Amniotic epithelial cell (primary cell): ENCODE results near the gene TEX261.

Source experiments
- DNase-seq: peaks from one replicate; pipeline ENCODE4 v3.0.0-alpha.2; 2010; ENCODE audit warnings: low read depth

TEX261 gene

DNA sequence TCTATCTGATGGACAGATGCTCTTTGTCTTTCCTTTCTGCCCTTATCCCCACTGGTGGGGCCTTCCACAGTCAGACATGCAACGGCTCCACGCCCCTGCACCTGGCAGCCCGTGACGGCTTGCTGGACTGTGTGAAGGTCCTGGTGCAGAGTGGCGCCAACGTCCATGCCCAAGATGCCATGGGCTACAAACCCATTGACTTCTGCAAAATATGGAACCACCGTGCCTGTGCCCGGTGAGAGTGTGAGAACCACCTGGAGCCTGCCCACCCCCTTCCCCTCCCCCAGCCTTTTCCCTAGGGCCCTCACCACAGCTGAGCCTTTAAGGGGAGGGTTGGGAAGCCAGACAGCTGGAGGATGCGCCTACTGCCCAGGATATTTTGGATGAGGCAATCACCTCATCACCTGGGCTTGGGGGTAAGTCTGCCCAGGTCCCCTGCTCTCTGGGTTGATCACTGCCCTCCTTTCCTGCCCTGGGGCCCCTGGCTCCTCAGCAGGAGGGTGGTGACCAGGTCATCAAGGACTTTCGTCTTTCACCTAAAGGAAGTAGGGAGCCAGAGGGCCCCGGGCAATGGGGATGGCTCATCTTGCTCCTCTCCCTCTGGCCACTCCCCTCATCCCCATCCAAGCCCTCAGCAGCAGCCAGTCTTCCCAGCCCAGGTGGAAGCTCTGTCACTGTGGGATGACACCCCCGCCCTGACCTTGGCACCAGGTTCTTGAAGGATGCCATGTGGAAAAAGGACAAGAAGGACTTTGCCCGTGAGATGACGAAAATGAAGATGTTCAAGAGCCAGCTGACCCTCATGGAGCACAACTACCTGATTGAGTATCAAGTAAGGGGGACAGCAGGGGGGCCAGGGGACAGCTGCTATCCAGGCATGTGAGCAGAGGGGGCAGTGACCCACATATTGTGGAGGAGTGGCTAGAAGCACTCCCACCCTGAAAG, 12.5 kb downstream of the TEX261 start:
- DNase-seq = no peak

DNA sequence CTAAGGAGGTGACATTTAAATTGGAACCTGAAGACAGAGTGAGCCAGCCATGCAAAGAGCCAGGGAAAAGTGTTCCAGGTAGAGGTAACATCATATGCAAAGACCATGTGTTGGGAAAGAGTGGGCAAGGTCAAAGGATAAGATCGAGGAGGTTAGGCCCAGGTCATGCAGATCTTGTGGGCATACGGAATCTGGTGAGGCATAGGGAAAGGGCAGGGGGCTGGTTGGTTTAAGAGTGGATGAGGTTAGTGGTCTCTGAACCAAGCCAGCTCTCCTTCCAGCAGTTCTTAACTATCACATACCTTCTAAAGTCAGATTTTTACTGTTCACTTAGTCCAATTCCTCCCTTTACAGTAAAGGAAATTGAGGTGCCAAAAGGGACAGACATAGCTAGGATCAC, 13.3 kb downstream of the TEX261 start:
- DNase-seq = no peak

DNA sequence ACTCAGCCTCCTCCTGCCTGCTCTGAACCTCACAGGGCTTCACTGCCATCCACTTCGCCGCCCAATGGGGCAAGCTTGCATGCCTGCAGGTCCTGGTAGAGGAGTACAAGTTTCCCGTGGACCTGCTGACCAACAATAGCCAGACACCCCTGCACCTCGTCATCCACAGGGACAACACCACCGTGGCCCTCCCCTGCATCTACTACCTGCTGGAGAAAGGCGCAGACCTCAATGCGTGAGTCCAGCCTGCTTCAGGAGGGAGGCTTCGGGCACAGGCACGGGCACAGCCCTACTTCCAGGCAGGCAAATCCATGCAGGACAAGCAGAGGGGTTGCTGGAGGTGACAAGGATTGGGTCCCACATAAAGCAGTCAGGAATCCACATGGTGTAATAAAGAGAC, 15.0 kb downstream of the TEX261 start:
- DNase-seq = no peak

DNA sequence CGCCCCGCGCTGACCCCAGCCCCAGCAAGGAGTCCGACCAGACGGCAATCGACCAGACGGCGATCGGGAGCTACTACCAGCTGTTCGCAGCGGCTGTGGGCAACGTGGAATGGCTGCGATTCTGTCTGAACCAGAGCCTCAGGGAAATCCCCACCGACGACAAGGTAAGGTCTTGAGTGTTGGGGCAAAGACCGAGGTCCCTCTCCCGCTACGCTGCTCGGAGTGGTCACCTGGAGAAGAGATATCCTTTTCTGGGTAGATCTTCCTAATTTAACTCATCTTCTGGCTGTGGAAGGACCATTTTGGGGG, 15.5 kb downstream of the TEX261 start:
- DNase-seq = no peak

DNA sequence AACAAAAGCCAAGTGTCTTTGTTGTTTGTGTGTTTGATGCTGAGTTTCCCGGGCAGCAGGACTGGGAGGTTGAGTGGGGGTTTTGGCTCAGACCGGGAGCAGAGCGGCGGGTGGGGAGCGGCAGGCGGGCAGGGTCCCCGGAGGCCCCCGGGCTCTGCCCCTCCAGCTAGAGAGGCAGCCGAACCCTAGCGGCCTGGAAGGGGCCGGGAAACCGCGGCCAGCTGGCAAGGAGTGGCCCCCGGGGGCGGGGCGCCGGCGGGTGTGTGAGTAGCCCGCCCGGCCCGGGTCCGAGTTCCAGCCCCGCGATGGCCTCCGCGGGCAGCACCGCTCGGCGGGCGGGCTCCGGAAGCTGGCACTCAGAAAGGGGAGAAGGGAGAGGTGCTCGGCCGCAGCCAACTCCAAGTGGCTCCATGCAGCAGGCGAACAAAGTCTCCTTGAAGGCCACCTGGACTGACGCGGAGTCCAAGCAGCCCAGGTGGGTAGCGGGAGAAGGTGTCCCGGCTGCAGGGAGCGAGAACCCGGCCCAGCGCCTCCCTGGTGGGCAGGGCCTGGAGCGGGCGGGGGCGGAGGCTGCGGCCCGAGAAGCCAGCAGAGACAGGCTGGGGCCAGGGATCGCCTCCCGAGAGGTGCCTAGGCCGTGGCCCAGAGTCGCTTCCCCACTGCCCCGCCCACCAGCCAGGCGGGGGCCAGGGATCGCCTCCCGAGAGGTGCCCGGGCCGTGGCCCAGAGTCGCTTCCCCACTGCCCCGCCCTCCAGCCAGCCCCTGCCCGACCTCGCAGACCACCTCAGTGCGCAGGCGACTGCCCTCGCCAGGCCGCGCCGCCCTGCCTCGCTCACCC, 16.1 kb downstream of the TEX261 start, which contains the start of gene ANKRD53:
TSS of gene ANKRD53 (plus strand) at position 290 of the 839 bp plus-strand sequence. CDS start at position 306, 16 bp downstream.
- DNase-seq = peak; percentile 16

DNA sequence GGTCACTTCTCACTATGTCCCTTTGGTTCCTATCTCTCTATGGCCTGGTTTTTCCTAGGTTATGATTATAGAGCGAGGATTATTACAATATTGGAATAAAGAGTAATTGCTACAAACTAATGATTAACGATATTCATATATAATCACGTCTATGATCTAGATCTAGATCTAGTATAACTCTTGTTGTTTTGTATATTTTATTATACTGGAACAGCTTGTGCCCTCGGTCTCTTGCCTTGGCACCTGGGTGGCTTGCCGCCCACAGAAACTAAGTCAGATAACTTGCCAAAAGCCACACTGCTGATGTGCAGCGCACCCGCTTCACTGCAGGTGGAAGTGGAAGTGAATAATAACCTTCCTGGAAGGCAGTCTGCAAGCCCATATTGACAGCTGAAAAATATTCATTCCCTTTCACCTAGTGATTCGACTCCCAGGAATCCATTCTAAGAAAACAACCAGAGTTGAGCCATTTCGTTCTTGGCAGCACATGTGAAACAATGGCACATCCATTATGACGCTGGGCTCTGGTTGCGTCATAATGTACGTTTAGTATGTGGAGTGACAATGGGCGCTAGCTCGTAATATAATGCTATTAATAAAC, 17.0 kb downstream of the TEX261 start:
- peak; percentile 85 for DNase-seq

DNA sequence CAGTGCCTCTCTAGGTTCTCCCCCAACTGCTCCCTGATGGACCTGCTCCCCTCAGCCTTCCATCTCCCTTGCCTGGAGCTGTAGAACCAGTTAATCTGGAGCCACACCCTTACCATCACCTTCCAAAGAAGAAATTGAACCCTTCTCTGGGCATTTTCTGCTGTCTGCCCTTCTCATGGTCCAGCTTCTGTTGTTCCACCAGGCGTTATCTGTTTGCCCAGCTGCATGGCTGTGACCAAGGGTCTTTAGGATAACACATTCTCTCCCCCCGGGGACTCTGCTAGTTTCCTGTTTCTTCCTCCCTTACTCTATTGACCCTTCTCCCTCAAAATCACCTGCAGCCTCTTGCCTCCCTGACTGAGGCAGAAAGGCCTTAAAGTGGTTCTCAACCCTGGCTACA, 19.4 kb downstream of the TEX261 start:
- DNase-seq = no peak

DNA sequence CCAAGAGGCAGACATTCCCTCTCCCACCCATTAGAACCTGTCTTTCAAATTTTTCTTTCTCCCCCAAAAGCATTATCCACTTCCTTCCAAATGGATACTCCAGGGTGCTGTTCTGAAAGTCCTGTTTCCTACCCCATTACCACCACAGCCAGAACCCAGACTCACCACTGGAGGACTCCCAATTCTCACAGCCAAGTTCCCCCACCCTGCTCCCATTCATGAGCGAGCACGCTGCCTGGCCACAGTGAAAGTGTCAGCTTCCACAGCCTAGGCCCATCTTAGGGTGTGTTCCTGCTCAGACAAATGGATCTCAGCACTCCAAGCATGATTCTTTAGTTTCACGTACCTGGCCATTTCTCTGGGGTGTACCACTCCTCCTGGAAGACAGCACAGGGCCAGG, 20.1 kb downstream of the TEX261 start:
- no peak for DNase-seq

DNA sequence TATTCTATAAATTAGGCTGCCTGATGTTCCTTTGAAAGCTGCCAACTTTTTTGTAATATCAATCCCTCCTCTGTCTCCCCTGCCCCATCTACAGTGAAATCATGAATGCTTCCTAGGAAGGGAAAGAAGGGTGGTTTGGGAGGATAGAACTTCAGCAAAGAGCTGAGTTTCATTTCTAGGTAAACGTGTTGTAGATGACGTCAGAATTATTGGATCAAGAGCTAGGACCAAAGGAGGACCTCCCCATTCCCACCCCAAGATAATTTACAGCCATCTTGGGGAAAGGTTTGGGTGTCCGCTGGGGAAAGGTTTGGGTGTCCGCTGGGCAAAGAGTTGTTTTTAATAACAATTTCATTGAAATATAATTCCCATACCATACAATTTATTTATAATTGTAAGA, 27.5 kb downstream of the TEX261 start:
- no peak for DNase-seq

DNA sequence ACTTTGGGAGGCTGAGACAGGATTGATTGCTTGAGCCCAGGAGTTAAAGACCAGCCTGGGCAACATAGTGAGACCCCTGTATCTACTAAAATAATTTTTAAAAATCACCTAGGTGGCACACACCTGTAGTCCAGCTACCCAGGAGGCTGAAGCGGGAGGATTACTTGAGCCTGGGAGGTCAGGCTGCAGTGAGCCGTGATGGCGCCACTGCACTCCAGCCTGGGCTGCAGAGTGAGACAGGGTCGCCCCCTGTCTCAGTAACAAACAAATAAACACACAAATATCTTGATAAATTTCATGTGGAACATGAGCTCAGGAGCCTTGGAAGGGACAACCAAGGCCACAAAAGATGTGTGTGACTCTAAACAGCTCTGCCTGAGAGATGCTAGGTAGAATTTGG, 28.0 kb downstream of the TEX261 start:
- DNase-seq = no peak

DNA sequence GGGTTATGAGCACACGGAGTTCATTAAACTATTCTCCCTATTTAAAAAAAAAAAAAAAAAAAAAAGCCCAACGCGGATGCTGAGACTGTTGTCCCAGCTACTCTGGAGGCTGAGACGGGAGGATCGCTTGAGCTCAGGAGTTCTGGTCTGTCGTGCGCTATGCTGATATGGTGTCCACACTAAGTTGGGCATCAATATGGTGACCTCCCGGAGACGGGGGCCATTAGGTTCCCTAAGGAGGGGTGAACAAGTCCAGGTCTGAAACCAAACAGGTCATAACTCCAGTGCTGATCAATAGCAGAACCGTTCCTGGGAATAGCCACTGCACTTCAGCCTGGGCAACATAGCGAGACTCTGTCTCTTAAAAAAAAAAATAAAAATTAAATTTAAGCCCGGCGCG, 29.2 kb downstream of the TEX261 start:
- DNase-seq = no peak

DNA sequence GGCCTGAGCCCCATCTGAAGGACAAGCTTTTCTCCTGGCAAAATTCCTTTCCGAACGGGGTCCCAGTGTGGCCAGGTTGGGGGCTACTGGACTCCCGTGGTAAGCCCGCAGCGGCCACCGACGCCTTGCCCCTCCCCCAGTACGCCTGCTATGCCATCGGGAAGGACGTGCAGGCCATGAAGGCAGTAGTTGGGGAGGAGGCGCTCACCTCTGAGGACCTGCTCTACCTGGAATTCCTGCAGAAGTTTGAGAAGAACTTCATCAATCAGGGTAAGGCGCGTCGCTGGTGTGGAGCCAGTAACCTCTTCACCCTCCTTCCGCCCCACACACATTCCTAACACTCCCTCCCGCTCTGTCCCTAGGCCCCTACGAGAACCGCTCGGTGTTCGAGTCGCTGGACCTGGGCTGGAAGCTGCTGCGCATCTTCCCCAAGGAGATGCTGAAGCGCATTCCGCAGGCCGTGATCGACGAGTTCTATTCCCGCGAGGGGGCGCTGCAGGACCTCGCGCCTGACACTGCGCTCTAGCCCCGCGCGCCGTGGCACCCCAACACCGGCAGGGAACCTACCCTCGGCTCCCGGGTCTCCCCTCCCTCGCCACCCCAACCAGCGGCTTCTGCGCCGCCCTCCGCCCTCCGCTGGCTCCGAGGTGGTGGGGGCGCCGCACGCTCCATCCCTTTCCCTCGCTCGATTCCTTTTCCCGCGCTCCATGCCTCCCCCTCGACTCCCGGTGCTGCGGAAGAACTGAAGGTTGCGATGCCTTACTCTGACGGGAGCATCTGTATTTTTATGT, 29.9 kb downstream of the TEX261 start:
- peak; percentile 48 for DNase-seq

DNA sequence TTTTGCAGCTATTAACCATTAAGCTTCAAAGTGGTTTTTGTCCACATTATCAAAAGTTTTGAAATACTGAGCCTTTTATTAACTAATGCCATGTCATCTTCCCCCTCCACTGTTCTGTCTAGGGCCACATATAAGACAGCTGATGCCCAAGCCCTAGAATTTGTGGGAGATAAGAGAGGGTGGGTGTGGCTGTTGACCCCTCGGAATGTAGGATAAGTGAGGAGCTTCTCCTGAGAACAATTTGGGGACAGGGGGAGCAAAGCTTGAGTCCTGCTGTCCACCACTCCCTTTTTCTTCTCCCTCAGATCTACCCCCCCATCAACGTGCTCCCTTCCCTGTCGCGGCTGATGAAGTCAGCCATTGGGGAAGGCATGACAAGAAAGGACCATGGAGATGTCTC, 30.5 kb downstream of the TEX261 start:
- no peak for DNase-seq

DNA sequence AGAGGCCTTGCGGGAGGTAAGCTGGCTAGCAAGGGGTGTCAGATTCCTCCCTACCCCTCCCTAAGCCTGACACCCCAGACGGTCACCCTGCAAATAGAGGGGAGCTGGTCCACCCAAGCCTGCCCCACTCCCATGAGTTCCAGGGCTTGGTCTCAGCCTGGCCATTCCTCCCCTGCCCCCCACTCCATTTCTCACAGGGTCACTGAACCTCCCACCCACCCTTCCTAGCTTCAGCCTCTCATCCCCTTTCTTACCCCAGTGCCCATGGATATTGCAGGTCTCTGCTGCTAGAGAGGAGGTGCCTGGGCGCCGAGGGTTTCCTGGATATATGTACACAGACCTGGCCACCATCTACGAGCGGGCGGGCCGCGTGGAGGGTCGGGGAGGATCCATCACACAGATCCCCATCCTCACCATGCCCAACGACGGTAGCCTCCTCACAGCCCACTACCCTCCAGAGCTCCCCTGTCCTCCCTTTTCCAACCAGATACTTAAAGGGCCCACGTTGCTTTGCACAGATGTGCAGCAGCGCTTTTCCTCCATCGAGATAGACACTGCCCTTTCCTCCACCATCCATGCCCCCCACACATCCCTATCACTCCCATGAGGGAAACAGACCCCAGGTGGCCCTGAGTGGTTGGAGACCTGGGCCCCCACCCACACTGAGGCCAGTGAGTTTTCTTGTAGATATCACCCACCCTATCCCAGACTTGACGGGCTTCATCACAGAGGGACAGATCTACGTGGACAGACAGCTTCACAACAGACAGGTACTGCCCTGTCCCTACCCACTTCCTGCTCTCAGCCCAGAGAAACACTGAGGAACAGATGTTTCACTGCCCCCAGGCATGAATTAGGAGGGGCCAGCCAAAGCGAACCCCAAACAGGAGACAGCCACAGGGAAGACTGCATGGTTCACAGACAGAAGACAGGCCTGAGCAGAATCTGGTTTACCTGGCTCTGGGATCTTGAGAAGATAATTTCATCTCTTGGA, 31.5 kb downstream of the TEX261 start:
- no peak for DNase-seq

DNA sequence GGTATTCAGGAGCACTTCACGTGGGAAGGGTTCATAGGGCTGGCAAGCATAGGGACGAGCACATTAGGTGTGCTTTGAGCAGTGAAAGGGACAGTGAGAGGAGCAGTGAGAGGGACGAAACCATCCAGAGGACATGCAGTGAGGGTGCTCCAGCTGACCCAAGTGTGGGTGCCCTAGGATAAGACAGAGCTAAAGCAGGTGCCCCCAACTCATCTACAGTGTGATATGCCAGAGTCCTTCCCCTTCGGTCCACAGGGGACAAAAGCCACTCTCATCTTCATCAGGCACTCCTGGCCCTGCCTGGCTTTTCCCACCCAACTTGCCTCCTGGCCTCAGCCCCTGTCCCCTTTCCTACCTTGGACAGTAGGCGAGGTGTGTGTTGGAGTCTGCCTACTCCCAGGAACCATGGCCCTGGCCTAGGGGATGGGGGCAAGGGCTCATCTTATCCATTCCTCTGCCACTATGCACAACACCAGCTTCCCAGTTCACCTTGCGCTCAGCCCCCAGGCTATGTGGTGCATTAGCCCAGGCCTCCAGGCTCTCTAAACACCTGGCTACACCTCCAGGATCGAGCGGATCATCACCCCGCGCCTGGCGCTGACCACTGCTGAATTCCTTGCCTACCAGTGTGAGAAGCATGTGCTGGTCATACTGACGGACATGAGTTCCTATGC, 32.3 kb downstream of the TEX261 start:
- DNase-seq = no peak

DNA sequence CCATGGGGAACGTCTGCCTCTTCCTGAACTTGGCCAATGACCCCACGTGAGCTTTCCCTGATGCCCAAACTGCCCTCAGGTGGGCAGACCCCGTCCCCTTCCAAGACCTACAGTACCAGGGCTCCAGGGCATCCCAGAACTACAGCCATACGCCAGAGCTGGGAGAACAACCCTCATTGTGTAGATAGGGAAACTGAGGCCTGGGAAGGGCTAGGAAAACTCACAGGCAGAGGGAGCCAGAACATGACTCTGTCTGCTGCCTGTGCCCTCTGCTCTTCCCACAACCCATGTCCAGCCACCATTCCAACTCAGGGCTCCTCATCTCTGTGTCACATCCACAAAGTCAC, 33.1 kb downstream of the TEX261 start:
- DNase-seq = no peak

DNA sequence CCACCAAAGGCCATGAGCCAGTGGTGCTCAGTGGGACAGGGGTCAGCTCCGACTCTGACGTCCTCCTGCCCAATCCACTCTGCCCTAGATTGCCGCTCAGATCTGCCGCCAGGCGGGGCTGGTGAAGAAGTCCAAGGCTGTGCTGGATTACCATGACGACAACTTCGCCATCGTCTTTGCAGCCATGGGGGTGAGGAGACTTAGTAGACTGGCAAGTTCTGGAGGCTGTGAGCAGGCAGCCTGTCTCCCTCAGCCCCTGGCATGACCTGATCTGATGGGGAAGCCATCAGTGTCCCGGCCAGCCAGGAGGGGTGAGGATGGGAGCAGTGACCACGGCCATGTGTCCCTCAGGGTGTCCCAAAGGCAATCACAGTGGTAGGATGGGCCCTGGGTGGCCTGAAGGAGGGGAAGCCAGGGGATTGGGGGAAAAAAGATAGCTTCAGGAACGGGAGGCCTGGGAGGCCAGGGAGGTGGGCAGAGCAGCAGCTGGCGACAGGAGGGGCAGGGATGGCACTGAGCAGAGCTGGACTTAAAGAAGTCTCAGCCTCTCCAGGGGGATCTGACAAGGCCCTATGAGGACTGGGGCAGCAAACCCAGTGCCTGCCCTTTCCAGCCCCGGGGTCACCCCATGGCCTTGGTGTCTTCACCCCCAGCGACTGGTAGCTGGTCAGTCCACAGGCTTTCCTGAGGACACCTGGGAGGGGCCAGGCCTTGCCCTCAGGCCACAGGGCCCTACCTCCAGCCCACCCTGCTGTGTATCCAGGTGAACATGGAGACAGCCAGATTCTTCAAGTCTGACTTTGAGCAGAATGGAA, 33.6 kb downstream of the TEX261 start:
- DNase-seq = no peak

DNA sequence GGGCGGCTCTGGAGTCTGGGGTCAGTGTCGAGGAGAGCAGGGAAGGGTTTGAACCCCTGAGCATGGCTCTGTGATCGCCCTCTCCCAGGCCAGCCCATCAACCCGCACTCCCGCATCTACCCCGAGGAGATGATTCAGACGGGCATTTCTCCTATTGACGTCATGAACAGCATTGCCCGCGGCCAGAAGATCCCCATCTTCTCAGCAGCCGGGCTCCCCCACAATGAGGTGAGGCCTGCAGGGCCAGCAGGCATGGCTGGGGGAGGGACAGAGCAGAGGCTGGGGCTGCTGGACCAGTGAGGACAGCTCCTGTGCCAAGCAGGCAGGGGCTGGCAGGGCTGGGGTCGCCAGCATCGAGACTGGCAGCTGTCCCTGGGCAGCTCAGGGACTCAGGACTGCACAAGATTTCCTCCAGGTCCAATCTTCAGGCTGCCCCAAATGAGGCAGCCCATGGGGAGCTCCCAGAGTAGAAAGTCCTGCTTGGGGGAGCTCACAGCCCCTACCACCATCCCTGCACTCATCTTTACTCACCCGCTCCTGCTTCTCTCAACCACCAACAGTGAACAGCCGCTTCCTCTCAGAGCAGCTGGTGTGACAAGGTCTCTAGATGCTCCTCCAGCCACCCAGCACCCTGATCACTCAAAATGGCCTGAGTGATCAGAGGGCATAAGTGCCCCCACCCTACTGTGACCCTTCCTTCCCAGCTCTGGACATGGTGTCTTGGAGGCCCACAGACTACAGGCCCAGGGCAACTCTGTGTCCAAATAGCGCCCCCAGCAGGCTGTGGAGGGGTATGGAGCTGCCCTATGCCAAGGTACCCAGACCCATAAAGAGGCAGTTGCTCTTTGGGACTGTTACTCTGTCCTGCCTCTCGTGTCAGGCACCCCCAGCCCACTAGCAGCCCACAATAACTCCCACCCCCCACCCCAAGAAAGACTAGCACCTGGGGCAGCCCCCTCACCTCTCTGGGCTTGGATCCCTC, 34.5 kb downstream of the TEX261 start:
- no peak for DNase-seq
